NCI-H2081 (cell line): ENCODE data around the gene EPHA7.
A peak's percentile ranks its signal among the peaks of the same experiment; 100 is the strongest.

ENCODE experiments used
- DNase-seq, 2 experiments: peaks; one replicate each; lab custom pipeline; 2025; lab: John Stamatoyannopoulos, UW

EPHA7 gene

GRCh38 chr6:93393554-93394074 lies 25.7 kb downstream of the EPHA7 start:
- DNase-seq = no peak

- DNase-seq = no peak
These were observed 26.6 kb downstream of the EPHA7 start for GRCh38 chr6:93392797-93393196.

- DNase-seq = no peak
These were observed 27.4 kb downstream of the EPHA7 start for GRCh38 chr6:93391965-93392364.

GRCh38 chr6:93389192-93389591 lies 30.2 kb downstream of the EPHA7 start:
- peak; percentile 9 to 39 for DNase-seq

GRCh38 chr6:93388070-93388469 lies 31.3 kb downstream of the EPHA7 start:
- no peak for DNase-seq

GRCh38 chr6:93376026-93376540 lies 43.3 kb downstream of the EPHA7 start:
- DNase-seq = no peak

DNA sequence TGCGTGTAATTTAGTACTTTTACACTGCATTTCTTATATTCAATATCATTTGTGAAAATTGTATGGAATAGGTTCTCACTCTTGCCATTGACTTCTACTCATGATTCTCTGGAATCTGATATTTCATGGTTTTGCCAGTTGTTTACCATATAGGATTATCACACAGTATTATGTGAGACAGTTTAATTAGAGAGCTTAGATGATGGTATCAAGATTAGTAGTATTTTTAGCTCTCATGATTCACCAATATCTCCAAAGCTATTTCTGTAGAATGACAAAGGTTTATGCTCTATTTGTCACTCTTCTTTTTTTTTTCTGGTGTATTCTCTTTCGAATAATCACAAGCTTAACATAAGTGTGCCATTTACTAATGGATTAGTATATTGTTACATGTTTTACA lies 45.9 kb downstream of the EPHA7 start:
- no peak for DNase-seq

GRCh38 chr6:93371756-93372155 lies 47.6 kb downstream of the EPHA7 start:
- no peak for DNase-seq

DNA sequence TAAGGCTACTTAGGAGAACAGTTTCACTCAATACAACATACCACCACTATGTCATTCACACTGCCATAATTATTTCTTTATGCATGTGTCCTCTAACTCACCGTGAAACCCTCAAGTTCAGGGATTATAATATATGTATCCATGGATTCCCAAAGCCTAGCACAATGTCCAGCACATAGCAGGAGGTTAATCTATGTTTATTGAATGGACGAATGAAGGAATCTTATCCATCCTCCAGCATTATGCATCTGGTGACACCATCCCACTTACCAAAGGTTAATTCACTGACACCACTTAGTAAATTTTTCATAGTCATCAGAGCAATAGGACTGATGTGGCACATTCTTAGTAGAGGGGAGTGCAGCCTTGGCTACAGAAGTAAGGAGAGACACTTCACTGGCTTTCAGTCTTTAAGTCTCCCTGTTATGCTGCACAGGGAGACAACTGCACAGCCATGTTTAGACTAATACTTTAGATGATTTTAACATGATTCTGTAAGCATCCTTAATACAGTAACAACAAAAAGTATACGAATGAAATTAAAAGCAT lies 49.7 kb downstream of the EPHA7 start:
- DNase-seq = no peak

- DNase-seq = peak; percentile 9 to 16
These were observed 52.9 kb downstream of the EPHA7 start for GRCh38 chr6:93366506-93366905.

DNA sequence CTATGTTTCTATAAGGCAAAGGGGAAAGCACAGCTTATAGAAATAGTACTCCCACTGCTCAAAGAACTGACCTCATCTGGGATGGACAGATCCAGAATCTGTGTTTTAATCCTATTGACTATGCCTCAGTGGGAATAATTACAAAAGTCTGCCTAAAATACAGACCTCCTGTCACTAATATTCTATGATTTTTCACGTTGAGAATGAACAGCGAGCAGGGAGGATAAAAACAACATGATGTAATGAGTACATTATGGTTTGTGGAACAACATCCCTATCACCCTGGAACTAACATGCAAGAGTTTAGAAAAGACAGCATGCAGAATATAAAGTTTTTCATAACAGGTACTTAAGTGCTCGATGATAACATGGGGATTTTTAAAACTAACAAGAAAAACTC lies 53.9 kb downstream of the EPHA7 start:
- DNase-seq = no peak

GRCh38 chr6:93358435-93358834 lies 60.9 kb downstream of the EPHA7 start:
- DNase-seq = no peak

DNA sequence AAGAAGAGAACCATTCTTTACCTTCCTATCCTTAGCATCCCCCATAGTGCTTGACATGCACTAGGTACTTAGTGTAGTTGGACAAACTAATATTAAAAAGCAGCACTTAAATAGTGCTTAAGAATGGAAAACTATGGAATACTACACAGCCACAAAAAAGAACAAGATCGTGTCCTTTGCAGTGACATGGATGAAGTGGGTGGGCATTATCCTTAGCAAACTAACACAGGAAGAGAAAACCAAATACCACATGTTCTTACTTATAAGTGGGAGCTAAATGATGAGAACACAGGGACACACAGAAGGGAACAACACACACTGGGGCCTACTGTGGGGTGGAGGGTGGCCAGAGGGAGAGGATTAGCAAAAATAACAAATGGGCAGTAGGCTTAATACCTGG lies 66.8 kb downstream of the EPHA7 start:
- no peak for DNase-seq

DNA sequence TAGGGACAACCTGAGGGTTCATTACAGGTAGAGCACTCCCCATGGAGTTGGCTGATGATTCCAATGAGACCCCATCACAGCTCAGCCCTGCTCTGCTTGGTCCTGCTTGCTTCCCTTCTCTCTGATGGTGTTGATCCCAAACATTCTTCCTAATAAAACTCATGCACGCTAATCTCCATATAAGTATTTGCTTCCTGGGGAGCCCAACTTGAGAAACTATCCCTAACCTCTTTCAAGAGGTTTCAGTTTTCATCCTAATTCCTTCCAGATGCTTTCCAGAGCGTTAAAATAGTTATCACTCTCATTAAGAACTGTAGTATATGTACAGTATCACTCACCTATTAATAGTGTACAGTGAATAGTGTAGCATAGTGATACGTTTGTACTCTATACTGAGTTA lies 68.1 kb downstream of the EPHA7 start:
- DNase-seq = no peak

DNA sequence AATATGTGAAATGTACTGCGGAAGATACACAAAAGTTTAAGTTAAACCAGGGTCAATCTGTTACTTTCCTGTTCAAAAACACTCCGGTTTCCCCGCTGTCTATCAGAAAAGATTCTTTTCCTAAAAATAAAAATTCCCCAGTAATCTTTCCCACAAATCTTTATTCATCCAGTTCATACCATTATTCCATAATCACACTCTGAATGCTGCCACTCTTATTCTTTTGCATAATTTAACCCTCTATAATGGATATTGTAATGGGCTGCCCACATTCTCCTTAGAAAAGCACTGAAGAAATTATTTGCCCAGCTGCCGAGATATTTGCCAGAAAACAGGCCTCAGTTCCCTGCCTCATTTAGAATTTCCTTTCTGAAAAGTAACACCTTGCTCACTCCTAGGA lies 68.6 kb downstream of the EPHA7 start:
- peak; percentile 42 to 76 for DNase-seq

GRCh38 chr6:93344333-93344835 lies 75.0 kb downstream of the EPHA7 start:
- no peak for DNase-seq

DNA sequence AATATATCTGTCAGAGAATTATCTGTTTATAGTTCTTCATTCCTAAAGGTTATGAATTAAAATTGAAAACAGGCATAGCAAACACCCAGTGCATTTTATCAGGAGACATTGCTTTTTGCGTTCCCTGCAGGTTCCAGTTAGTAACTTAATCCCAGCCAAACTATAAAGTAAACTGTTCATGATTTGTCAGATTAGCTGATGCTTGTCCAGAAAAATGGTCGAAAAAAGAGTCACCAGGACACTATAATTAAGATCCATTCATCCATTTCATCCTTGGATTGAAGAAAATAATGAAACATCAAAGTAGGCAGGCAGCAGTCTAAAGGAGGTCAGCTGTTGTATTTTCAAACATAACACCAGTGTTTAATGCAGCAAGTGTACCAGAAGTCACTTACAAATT lies 75.9 kb downstream of the EPHA7 start:
- peak in 1 of 2 experiments; percentile 41 for DNase-seq

DNA sequence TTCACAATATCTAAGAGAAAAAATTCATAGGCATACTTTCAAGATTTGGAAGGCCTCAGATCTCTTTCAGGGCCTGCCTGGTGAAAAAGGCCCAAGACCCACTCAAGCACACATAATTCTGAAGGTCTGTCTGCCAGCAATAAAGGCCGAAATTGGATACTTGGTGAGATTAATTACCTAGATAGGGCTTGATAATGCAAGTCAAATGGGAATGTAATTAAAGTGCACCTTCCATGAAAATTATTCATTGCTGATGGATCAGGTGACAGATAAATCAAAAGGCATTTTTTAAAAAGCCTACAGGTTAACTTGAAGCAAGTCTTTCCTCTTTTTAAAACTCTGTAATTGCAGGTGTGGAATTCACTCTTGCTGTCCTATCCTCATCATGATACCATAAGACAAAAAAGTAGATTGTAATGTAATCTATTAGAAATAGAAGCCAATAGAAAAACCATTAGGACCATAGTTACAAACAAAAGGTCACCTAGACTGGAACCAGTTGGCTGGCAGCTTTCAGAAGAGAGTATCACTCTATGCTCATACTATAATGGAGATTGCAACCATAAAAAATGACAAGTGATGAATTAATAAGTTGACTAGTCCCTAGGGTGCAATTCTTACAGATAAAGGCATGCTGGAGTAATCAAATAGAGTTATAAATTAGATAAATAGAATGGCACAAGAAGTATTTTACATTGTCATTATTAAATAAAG lies 77.3 kb downstream of the EPHA7 start:
- DNase-seq = peak in 1 of 2 experiments; percentile 81

- no peak for DNase-seq
These were observed 81.5 kb downstream of the EPHA7 start for GRCh38 chr6:93337772-93338394.

- DNase-seq = no peak
These were observed 82.3 kb downstream of the EPHA7 start for GRCh38 chr6:93337014-93337413.

DNA sequence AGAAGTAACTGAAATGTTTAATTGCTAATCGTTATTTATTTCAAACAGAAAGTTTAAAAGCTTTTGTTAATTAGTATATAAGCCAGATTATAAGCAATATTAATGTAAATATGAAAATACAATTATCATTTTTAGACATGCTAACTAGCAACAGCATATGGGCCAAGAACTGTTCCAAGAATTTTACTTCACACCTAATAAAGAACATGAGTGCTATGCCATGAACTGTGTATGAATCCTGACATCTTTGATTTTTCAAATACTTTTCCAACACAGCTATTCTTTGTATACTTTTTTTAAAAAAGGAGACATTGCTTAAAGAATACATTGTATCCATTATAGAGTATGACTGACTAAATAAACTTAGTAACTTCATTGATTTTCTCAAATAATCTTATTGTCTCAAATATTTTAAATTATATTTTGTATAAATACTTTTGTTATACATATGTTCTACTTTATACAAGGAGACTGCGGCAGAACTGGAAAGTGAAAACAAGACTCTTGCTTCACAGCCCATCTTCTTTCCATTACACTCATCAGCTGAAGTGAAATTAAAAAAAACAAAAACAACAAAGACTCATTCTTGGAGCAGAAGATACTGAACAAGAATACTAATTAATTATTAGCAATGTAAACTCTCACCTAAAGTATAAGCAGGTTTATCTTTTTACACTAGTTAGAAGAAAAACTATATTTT lies 89.9 kb downstream of the EPHA7 start:
- DNase-seq = no peak

GRCh38 chr6:93327857-93328256 lies 91.5 kb downstream of the EPHA7 start:
- no peak for DNase-seq
